ENCODE data around the gene VPREB3.

DNA sequence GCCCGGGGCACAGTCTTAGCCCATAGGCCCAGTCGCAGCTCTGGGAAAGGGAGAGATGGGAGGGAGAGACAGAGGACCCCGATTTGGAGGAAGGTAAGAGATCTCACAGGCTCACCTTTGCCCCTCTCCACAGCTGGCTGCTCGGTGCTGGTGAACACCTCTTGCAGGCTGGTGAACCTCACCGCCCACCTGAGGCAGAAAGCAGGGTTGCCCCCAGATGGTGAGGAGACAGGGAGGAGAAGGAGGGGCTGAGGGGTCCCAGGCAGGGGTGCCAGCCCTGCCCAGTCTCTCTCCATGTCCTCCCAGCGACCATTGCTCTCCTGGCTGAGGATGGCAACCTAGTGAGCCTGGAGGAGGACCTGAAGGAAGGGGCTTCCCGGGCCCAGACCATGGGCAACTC is 9.7 kb upstream of the VPREB3 start:
- TF ChIP-seq, protein P1, sequence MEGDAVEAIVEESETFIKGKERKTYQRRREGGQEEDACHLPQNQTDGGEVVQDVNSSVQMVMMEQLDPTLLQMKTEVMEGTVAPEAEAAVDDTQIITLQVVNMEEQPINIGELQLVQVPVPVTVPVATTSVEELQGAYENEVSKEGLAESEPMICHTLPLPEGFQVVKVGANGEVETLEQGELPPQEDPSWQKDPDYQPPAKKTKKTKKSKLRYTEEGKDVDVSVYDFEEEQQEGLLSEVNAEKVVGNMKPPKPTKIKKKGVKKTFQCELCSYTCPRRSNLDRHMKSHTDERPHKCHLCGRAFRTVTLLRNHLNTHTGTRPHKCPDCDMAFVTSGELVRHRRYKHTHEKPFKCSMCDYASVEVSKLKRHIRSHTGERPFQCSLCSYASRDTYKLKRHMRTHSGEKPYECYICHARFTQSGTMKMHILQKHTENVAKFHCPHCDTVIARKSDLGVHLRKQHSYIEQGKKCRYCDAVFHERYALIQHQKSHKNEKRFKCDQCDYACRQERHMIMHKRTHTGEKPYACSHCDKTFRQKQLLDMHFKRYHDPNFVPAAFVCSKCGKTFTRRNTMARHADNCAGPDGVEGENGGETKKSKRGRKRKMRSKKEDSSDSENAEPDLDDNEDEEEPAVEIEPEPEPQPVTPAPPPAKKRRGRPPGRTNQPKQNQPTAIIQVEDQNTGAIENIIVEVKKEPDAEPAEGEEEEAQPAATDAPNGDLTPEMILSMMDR (conservative IDR thresholded peaks at IDR 0.05 in 1 of 2, IDR thresholded peaks at IDR 0.05 in 1 of 2; ENCODE audit: low read depth in 1 of 2, low read length in 2 of 2) = no peak
- TF ChIP-seq EZH2 (IDR thresholded peaks at IDR 0.05; ENCODE audit: low read length, missing control alignments) = no peak
